SW480 (cell line): ENCODE measurements around the gene RUFY1.
"Not testable (repeated sequence)": the region's sequence is repeated elsewhere in the genome, so short reads cannot be mapped to it uniquely, and the experiment has no call there.

Experiments
- DNase-seq: peaks from one replicate; pipeline ENCODE4 v3.0.0-alpha.2; 2016; ENCODE audit warnings: low spot score

The RUFY1 gene

DNA sequence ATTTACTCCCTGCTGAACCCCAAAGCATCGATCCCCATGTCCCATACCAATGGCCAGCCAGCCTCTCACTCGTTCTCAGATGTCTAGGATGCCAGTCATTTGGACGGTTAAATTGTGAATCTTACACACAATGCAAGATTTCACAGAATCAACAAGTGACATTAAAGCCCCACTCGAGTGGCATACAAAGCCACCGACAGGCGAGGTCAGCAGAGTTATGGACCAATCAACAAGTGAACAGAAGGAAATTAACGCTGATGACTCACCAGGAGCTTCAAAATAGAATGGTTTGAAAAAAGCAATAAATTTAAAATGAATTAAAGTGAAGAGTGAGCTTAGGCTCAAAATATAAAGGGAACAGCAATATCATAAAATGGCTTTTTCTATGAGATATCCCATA, 8.2 kb upstream of the RUFY1 start:
- DNase-seq, result peak; percentile 29

- not testable (repeated sequence) for DNase-seq
Observed at GRCh38 chr5:179543275-179543674, 7.1 kb upstream of the RUFY1 start.

DNA sequence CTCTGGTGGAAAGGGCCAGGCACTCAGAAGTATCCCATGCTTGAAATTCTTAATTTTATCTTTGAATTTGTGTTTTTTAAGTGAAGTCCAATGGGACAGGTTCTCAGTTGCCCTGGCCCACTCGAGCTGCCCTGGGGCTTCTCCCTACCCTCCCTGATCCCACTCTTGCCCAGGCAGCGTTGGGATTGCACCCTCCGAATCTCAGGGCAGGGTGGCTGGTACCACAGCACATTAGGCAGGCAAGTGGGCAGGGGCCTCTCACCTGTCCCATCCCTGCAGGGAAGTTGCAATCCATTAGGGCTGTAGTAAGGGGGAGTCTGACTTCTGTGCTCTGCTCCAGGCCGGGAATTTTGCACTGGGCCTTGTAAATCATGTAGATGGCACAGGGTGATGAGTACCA, 2.7 kb downstream of the RUFY1 start:
- DNase-seq, result no peak

DNA sequence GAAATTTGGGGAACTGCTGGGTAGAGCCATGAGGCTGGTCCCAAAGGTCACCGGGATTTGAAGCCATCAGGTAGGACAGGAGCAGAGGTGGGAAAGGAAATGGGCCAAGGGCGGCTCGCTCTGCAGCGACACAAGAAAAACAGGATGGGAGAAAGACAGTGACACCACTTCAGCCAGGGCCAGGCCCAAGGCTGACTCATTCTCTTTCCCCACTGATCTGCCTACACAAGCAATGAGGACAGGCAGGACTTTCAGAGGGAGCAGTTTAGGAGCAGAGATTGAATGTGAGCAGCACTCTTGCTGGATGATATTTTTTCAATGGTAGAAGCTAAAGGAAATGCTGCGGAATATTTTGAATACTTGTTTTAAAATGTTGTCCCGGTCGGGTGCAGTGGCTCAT, 3.5 kb downstream of the RUFY1 start:
- DNase-seq, result peak; percentile 42

GRCh38 chr5:179554981-179555380, 4.6 kb downstream of the RUFY1 start:
- no peak for DNase-seq

DNA sequence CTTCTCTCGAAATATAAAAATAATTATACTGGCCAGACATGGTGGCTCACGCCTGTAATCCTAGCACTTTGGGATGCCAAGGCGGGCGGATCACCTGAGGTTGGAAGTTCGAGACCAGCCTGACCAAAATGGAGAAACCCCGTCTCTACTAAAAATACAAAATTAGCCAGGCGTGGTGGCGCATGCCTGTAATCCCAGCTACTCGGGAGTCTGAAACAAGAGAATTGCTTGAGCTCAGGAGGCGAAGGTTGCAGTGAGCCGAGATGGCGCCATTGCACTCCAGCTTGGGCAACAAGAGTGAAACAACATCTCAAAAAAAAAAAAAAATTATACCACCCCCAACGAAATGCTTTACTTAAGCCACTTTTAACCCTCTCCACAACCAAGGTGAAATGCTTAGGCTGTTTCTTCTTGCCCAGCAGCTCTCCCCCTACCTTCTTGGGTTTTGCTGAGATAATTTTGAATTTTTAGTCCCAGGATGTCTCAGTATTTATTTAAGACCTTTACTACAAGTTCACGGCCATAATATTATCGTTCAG, 8.0 kb downstream of the RUFY1 start:
- not testable (repeated sequence) for DNase-seq

- peak; percentile 52 for DNase-seq
Observed at GRCh38 chr5:179558932-179559283, 8.6 kb downstream of the RUFY1 start.

DNA sequence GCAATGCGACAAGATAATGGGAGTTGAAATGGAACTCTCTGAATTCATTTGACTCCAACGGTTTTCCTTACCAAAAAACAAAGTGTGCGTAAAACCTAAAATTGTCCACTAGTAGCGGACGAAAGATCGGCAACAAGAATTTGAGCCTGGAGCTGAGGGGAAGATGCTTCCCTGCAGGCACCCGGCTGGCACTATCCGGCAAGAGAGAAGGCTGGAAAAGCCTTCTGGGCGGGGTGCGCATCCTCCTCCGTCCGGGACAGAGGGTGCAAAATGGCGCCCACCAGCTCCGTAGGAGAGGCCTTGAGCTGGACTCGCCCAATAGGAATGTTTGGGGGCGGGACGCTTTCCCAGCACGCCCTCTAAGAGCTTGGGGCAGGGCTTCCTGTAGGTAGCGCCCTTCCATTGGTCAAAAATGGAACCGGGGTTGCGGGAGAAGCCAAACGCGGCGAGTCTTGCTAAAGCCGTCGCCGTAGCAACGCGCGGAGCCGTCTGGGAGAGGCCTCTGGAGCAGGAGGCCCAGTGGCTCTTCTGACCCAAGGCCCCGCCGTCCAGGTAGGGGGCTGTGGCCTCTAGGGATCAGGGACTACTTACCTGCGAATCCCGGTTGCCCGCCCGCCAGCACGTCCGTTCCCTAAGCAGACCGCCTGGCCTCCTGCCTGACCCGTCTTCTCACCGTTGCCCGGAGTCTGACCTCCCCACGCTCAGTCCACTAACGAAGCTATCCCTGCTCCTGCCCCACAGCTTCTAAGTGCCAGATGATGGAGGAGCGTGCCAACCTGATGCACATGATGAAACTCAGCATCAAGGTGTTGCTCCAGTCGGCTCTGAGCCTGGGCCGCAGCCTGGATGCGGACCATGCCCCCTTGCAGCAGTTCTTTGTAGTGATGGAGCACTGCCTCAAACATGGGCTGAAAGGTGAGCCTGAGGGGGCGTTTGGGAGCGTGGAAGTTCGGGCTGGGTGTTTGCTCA, 9.2 kb downstream of the RUFY1 start:
- peak; percentile 99 for DNase-seq

- no peak for DNase-seq
Observed at GRCh38 chr5:179564526-179564925, 14.2 kb downstream of the RUFY1 start.

GRCh38 chr5:179568721-179569120, 18.4 kb downstream of the RUFY1 start:
- DNase-seq, result no peak

DNA sequence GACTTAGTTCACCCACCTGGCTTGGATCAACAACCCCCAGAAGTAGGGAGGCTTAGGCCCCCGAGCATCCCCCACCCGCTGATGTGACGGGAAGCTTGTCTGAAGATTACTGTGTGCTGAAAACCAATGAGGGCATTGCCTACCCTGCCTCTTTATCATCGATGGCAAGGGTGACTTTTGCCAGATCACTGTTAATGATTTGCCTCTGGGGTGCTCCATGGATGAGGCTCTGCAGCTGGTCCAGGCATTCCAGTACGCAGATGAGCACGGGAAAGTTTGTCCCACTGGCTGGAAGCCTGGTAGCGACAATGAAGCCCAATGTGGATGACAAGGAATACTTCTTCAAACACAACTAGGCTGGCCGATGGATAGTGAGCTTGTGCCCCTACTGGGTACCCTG, 22.0 kb downstream of the RUFY1 start:
- no peak for DNase-seq

GRCh38 chr5:179577286-179577960, 27.1 kb downstream of the RUFY1 start:
- no peak for DNase-seq

GRCh38 chr5:179585941-179586401, 35.6 kb downstream of the RUFY1 start:
- no peak for DNase-seq

DNA sequence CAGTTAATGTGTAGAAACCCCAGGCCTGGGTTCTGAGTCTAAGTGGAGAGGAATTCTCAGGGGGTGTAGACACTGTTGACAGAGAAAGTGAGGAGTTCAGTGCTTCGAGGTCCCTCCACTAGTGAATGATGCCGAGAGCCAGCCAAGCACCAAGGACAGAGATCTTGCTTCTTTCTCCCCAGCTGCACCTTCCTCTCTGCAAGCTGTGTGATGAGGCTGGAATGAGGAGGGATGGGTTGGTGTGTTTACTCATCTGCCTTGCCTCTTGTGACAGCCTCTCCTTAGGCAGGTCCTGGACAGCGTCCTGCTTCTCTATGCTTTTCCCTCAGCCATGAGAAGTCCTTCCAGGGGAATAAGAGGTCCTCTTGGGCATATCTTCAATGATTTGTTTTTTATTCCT, 37.8 kb downstream of the RUFY1 start:
- no peak for DNase-seq

- no peak for DNase-seq
Observed at GRCh38 chr5:179595916-179596315, 45.6 kb downstream of the RUFY1 start.

DNA sequence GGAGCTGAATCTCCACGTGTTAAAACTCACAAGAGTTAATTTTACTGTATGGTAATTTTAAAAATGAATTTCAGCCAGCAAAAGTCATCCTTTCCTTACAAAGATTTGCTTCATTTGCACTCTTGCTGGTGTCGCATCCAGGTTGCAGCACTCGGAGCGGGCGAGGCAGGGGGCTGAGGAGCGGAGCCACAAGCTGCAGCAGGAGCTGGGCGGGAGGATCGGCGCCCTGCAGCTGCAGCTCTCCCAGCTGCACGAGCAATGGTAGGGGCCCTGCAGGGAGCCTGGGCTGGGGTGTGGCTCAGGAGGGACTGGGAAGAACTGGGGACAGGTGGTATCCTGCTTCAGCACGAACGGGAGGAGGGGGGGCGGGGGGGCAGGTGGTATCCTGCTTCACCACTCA, 46.1 kb downstream of the RUFY1 start:
- no peak for DNase-seq

GRCh38 chr5:179599100-179599499, 48.7 kb downstream of the RUFY1 start:
- DNase-seq, result no peak

GRCh38 chr5:179599566-179599965, 49.2 kb downstream of the RUFY1 start:
- no peak for DNase-seq

GRCh38 chr5:179599973-179600372, 49.6 kb downstream of the RUFY1 start:
- DNase-seq, result no peak

DNA sequence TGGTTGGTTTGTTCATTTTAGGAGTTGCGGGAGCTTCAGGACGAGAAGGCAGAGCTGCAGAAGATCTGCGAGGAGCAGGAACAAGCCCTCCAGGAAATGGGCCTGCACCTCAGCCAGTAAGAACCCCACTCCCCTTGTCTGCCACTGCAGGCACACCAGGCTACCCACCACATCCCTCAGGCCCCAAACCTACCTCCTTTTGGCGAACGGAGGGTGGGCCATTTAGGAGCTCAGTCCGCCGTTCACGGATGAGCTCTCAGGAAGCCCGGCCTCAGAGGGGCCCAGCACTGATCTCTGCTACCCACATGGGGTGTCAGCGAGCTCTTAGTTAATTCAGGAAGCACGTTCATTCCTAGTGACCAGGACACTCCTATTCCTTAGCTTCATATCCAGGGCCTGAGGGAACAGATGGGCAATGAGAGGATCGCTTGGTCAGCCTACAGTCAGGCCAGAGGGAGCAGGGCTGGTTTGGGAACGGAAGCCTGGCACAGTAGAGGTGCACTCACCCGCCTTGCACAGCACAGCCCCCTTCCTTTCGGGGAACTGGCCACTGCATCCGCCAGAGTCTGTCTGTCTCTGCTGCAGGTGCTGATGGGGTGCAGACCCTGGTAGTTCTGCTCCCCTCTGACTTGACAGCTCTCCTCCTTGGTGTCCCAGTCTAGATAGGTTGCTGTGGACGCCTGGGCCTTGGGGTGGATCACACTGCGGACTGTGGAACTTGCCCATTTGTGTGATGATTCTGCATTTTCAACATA, 51.7 kb downstream of the RUFY1 start:
- DNase-seq, result no peak

DNA sequence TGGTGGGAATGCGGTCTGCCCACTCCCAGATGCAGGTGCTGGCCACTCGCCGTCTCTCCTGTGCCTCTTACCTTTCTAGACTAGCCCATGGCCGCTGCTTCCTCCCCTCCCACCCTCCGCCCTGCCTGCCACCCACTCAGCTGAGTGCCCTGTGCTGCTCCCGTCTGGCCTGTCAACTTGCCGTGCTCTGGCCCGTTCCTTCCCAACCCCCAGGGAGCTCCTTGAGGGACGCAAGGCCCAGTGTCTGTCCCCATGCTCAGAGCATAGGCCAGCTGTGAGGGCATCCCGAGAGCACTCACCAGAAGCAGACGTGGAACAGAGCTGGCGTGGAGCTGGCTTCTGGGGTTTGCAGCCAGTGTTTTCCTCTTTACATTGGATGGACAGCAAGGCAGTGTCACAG, 53.0 kb downstream of the RUFY1 start:
- no peak for DNase-seq
